GM23248 (cell line): Measurements from ENCODE around the gene SLC25A22. TPM values are rescaled to one million over a fixed set of nuclear protein-coding genes. Genes with fewer than 3 reads are reported as not detected.

Experiments used
- DNase-seq: peaks from one replicate; pipeline ENCODE4 v3.0.0-alpha.2; 2015
- H2AFZ ChIP-seq: fragments of 200-600 bp; sonication (generic); 2 replicates; pipeline ENCODE4 v1.6.1; 2016; ENCODE audit warnings: antibody characterized with exemption
- H3F3A ChIP-seq: fragments of 200-600 bp; sonication (generic); 2 replicates; pipeline ENCODE4 v1.6.1; 2016; ENCODE audit warnings: mild to moderate bottlenecking, antibody characterized with exemption, mixed run types; ENCODE audit not compliant: insufficient read depth
- H3K27ac ChIP-seq: fragments of 200-600 bp; sonication (generic); 2 replicates; pipeline ENCODE4 v1.5.1; 2016; ENCODE audit warnings: mild to moderate bottlenecking
- H3K27me3 ChIP-seq: fragments of 200-600 bp; sonication (generic); replicated peaks from 2 replicates; pipeline ENCODE4 v1.6.1; 2016; ENCODE audit warnings: mild to moderate bottlenecking; ENCODE audit not compliant: insufficient read depth
- H3K36me3 ChIP-seq: fragments of 200-600 bp; sonication (generic); 2 replicates; pipeline ENCODE4 v1.6.1; 2016; ENCODE audit warnings: low read depth, mild to moderate bottlenecking
- H3K4me1 ChIP-seq: fragments of 200-600 bp; sonication (generic); 2 replicates; pipeline ENCODE4 v1.6.1; 2016; ENCODE audit warnings: mild to moderate bottlenecking; ENCODE audit not compliant: insufficient read depth
- H3K4me2 ChIP-seq: fragments of 200-600 bp; sonication (generic); one replicate; pipeline ENCODE4 v1.6.1; 2016; ENCODE audit warnings: mild to moderate bottlenecking; ENCODE audit not compliant: unreplicated experiment
- H3K4me3 ChIP-seq: fragments of 200-600 bp; sonication (generic); 2 replicates; pipeline ENCODE4 v1.5.1; 2016; ENCODE audit warnings: mild to moderate bottlenecking
- H3K79me2 ChIP-seq: fragments of 200-600 bp; sonication (generic); 2 replicates; pipeline ENCODE4 v1.6.1; 2016; ENCODE audit warnings: mild to moderate bottlenecking; ENCODE audit not compliant: insufficient read depth
- H3K9ac ChIP-seq: fragments of 200-600 bp; sonication (generic); 2 replicates; pipeline ENCODE4 v1.6.1; 2016; ENCODE audit warnings: mild to moderate bottlenecking
- H3K9me2 ChIP-seq: fragments of 200-600 bp; sonication (generic); 2 replicates; pipeline ENCODE4 v1.6.1; 2016; ENCODE audit warnings: mixed run types, mild to moderate bottlenecking, moderate library complexity; ENCODE audit not compliant: insufficient read depth
- H3K9me3 ChIP-seq: fragments of 200-600 bp; sonication (generic); one replicate; pipeline ENCODE4 v1.6.1; 2017; ENCODE audit warnings: low read depth
- H4K20me1 ChIP-seq: fragments of 200-600 bp; sonication (generic); 2 replicates; pipeline ENCODE4 v1.6.0; 2016; ENCODE audit not compliant: insufficient read depth
- EZH2 ChIP-seq: fragments of 200-600 bp; sonication (generic); IDR thresholded peaks from 2 replicates; pipeline ENCODE4 v1.6.1; 2018; ENCODE audit warnings: antibody characterized with exemption, mild to moderate bottlenecking; ENCODE audit not compliant: insufficient read depth, poor library complexity, severe bottlenecking
- EZH2phosphoT487 ChIP-seq: fragments of 200-600 bp; sonication (generic); IDR thresholded peaks from 2 replicates; pipeline ENCODE4 v1.6.1; 2018; ENCODE audit warnings: antibody characterized with exemption, moderate library complexity, mild to moderate bottlenecking, low read depth; ENCODE audit not compliant: insufficient read depth
- WGBS, 2 experiments: methylation state at CpG; one replicate each; pipeline ENCODE4 v1.1.6; 2015 to 2017; ENCODE audit warnings: low lambda C conversion rate in 2 of 2, low coverage in 1 of 2; ENCODE audit errors: missing lambda C conversion rate in 2 of 2; 5-methylcytosine and 5-hydroxymethylcytosine counted together
- in situ Hi-C: fragments of 300-500 bp; cut with MboI; formaldehyde crosslinking; loops from 2 replicates; pipeline ENCODE4 v1.15.0; 2020
- polyA plus RNA-seq: library from polyadenylated mRNA; unstranded; fragments of >200 nt; fragmentation: Nextera tagmentation; extraction: Ambion mirVana; gene quantifications from 2 replicates; pipeline ENCODE4 v1.2.1, GENCODE V29; 2016
- total RNA-seq: library from RNA; depleted of rRNA; stranded (reverse); fragments of >200 nt; shearing (Covaris generic); gene quantifications from 2 replicates; pipeline ENCODE4 v1.2.3, GENCODE V29; 2014

SLC25A22 gene
- total and polyA plus RNA-seq, 2 experiments from 2014 or later: 10.5 to 19.4 TPM

DNA sequence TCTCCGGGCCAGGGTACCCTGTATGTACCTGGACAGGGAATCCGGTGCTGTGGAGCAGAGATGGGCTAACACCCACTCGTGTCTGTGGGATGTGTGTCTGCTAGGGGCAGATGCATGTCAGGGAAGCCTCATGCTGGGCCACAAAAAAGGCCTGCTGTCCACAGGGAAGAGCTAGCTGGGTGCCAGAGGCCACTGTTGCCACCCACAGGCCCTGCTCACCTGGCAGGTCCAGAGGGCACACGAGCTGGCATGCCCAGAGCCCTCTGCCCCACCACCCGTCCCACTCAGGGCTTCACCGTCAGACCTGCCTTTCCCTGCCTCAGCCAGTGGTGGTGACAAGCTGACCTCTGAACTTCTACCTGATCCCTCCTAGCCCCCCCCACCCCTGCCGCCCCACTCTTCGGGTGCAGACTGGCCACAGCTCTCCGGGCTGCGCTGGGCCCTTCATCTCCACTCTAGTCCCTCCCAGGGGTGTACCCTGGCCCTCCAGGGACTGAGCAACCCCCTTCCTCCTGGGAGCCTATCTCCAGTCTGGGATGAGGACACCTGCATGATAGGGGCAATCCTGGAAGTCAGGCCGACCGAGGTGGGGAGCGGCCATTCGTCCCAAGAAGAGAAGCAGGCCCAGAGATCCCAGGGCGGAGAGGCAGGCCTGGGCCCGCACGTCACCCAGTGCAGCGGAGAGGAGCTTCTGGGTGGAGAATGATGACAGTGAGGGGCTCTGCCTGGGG is 1.4 kb downstream of the SLC25A22 start:
- no peaks in the 10 kb centered on the region for H3K9me3 ChIP-seq
- H2AFZ ChIP-seq: peak overlapping the region; percentile 75
- H3K9ac ChIP-seq: peak overlapping the region; percentile 85
- no peak for DNase-seq
- no peaks in the 10 kb centered on the region for H3K27me3 ChIP-seq
- peaks cover 12% of the 10 kb centered on the region for H3K79me2 ChIP-seq
- peak overlapping the region; percentile 84 for H3K4me2 ChIP-seq
- peaks cover 4% of the 10 kb centered on the region; the same call in 1 of the 2 replicates for H3F3A ChIP-seq
- no peaks in the 10 kb centered on the region for H3K9me2 ChIP-seq
- whole genome bisulfite sequencing, 2 experiments: 2 to 5% methylated on average over 12 to 18 of the region's 18 CpGs
- in situ Hi-C loops: no loop called here
- peaks cover 6% of the 10 kb centered on the region for H3K4me1 ChIP-seq
- no peak for TF ChIP-seq EZH2
- TF ChIP-seq EZH2phosphoT487: no peak
- no peaks in the 10 kb centered on the region for H4K20me1 ChIP-seq
- no peaks in the 10 kb centered on the region for H3K36me3 ChIP-seq
- H3K4me3 ChIP-seq: peak overlapping the region; percentile 82
- H3K27ac ChIP-seq: peak overlapping the region; percentile 86

DNA sequence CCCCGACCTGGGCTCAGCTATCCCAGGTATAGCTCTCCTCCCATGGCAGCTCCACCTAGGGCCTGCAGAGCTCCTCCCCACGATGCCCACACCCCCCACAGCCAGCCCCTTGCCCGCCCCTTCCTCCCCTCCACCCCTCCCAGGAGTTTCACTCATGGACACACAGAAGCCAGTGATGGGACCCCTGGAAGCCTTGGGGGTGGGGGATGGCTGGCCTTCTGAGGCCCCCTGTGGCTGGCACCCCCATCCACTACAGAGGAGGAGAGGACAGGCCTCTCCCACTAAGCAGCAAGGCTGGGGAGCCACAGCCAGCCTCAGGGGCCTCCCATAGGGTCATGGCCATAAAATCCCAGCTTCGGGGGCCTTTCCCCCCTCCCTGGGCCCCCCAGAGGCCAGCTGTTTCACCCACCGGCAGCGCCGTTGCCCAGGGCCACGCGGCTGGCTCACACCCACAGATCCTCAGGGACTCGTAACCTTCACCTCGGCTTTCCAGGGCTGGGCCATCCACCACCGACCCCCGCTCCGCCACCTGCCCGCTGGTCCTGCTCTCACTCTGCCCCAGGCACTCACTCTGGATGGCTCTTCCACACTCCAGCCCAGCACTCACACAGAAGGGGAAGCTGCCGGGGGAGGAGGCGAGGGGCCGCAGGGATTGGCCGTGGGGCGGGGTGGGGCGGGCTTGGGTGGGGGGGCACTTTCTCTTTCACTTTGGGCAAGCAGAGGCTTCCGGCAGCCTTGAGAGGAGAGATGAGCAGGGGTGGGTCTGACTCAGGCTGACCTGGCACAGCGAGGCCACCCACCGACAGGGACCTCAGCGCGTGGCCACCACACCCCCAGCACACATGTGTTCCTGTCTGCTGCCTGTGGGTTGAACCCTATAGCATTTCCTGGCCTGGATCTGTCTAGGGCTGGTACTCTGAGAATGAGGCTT is 2.2 kb downstream of the SLC25A22 start:
- Histone ChIP-seq H3K4me1 (peaks cover 6% of the 10 kb centered on the region), H3K9me3 (no peaks in the 10 kb centered on the region), H4K20me1 (no peaks in the 10 kb centered on the region), H3K79me2 (peaks cover 12% of the 10 kb centered on the region), H3K36me3 (no peaks in the 10 kb centered on the region; the same call in 1 of the 2 replicates), H3F3A (peaks cover 4% of the 10 kb centered on the region; the same call in 1 of the 2 replicates), H3K27ac (peak overlapping the region; percentile 86), H3K4me3 (peak overlapping the region; percentile 82), H2AFZ (no peak overlapping the region), H3K4me2 (peak overlapping the region; percentile 84), H3K27me3 (no peaks in the 10 kb centered on the region), H3K9me2 (no peaks in the 10 kb centered on the region), H3K9ac (peak overlapping the region; percentile 85)
- no peak for TF ChIP-seq EZH2
- no peak for TF ChIP-seq EZH2phosphoT487
- in situ Hi-C loops: no loop called here
- peak; percentile 96 for DNase-seq
- 1 to 6% methylated on average over 14 to 24 of the region's 26 CpGs for WGBS, 2 experiments

DNA sequence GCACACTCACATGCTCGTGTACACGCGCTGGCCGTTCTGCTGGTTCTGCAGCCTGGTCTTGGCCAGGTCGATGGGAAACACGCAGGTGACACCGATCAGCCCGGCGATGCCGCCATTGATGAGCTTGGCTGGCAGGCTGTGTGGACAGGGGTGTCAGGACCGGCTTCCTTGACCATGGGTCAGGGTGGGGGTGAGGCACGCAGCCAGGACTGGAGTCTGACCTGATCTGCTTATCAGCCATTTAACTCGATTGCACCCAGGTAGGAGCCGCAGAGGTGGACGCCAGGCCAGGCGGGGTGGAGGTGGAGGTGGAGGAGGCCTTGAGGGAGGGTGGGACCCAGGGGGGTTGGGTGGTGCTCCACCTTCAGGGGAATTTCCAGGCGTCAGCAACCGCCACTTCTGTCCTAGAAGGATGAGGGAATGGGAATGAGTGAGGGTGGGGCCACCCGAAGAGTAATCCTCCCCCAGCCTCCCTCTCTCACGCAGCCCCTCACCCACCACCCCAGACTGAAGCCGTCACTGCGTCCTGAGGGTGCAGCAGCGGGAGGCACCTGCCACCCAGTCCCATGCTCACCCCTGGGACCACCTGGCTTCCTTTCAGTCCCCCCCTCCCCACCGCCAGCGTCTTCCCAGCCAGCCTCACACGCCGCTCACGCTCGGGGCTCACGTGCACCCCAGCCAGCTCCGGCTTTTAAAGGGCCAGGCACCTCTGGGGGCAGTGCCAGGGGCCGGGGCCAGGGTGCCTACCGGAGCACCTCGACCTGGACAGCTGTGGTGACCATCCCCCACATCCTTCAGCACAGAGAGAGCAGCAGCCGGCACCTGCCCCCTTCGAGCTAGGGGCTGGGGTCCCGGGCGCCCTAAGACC is 3.1 kb downstream of the SLC25A22 start:
- no peak overlapping the region for H2AFZ ChIP-seq
- TF ChIP-seq EZH2: no peak
- TF ChIP-seq EZH2phosphoT487: no peak
- no peaks in the 10 kb centered on the region for H3K9me2 ChIP-seq
- peaks cover 8% of the 10 kb centered on the region; the same call in 1 of the 2 replicates for H3F3A ChIP-seq
- peak overlapping the region; percentile 64; the same call in 1 of the 2 replicates for H3K27ac ChIP-seq
- no peaks in the 10 kb centered on the region; the same call in 1 of the 2 replicates for H3K36me3 ChIP-seq
- H3K9ac ChIP-seq: peak overlapping the region; percentile 78
- in situ Hi-C loops: no loop called here
- WGBS, 2 experiments: 29 to 49% methylated on average over 21 to 36 of the region's 38 CpGs
- no peaks in the 10 kb centered on the region for H3K9me3 ChIP-seq
- peaks cover 12% of the 10 kb centered on the region for H3K79me2 ChIP-seq
- peak; percentile 64 for DNase-seq
- H3K4me1 ChIP-seq: peaks cover 6% of the 10 kb centered on the region
- H3K4me2 ChIP-seq: peak overlapping the region; percentile 78
- H4K20me1 ChIP-seq: no peaks in the 10 kb centered on the region
- H3K27me3 ChIP-seq: no peaks in the 10 kb centered on the region
- H3K4me3 ChIP-seq: peak overlapping the region; percentile 76
